ENCODE results near the gene SLC6A7.

Gene SLC6A7

DNA sequence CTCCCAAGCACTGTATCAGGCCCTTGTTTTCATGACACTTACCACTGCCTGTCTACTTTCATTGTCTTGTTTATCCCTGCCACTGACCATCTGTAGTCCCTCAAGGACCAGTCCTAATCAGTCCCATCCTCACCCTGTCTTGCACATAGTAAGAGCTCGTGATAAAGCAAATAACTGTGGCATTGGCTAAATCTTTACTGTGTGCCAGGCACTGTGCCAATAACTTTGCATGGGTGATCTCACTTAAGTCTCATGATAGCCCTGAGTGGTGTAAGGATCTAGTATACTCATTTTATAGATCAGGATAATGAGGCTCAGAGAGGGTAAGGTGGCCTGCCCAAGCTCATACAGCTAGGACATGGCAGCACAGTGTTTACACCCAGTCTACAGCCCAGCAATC, 17.7 kb upstream of the SLC6A7 start:
- DNase-seq (ENCODE audit: insufficient read length, low spot score) (no peak), FAIRE-seq (no peak)

- no peak for FAIRE-seq
- no peak for DNase-seq (ENCODE audit: insufficient read length, low spot score)
Observed at GRCh38 chr5:150172556-150172955, 17.3 kb upstream of the SLC6A7 start.

- DNase-seq (ENCODE audit: insufficient read length, low spot score) (no peak), FAIRE-seq (no peak)
Observed at GRCh38 chr5:150173161-150173560, 16.7 kb upstream of the SLC6A7 start.

DNA sequence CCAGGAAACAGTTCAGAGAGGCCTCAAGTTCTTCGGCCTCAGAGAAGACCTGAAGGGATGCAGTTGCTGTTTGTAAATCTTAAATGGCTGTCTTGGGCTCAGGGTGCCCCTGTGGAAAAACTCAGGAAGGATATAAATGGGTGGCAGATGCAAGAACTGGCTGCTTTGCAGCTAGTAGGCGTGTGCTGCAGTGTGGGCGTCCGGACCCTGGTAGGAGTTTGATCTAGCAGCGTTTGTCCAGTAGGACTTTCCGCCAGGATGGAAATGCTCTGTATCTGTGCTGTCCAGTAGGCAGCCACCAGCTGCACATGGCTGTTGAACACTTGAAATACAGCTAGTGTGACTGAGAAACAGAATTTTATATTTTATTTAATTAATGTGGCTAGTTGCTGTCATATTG, 15.6 kb upstream of the SLC6A7 start:
- FAIRE-seq (no peak), DNase-seq (ENCODE audit: insufficient read length, low spot score) (no peak)

DNA sequence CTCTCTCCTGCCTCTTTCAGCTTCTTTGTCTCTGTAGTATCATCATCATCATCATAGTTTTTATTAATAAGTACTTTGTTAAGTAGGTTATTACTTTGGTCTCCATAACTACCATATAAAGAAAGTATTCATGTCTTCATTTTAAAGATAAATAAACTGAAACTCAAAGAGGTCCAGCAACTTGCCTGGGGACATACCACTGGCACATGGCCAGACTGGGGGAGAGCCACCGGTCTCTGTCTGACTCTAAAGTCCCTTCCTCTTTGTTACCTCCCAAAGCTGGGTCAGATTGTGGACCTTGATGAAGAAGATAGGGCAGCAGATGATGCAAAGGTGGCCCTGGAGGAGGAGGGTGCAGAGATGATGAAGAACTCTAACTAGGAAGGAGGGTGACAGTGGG, 14.8 kb upstream of the SLC6A7 start:
- FAIRE-seq = no peak

GRCh38 chr5:150175536-150175935, 14.3 kb upstream of the SLC6A7 start:
- FAIRE-seq = no peak
- no peak for DNase-seq (ENCODE audit: insufficient read length, low spot score)

More for the DNA sequence above, 14.8 kb upstream of the SLC6A7 start:
- DNase-seq (ENCODE audit: insufficient read length, low spot score) = no peak

GRCh38 chr5:150176745-150177477, 13.0 kb upstream of the SLC6A7 start:
- DNase-seq (ENCODE audit: insufficient read length, low spot score) (no peak), FAIRE-seq (no peak)

GRCh38 chr5:150177721-150178120, 12.1 kb upstream of the SLC6A7 start:
- FAIRE-seq (no peak), DNase-seq (ENCODE audit: insufficient read length, low spot score) (no peak)

- FAIRE-seq = no peak
- no peak for DNase-seq (ENCODE audit: insufficient read length, low spot score)
Observed at GRCh38 chr5:150178262-150178661, 11.6 kb upstream of the SLC6A7 start.

DNA sequence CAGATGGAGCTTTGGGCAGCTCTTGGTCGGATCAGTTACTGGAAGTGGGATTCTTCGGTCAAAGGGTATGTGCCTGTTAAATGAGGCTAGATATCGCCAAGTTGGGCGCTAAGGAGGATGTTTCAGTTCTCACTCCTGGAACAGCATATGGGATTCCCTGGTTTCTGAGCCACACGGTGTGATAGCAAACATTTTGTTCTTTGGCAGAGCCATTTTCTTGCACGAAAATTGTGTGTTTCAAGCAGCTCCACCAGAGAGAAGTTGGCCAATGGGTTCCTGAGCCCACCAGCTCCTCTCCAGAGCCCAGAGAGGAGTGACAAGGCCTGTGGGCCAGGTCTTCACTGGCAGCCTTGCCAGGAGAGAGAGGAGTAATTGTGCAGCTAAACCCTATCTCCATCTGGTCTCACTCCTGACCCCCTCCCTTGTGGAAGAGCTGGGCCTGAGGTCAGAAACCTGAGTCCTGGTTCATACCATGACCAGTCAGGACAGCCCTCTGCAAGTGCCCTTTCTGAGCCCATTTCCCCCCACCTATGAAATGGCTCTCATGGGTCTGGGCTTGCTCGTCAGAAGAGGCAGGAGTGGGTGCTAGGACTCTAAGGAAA, 10.7 kb upstream of the SLC6A7 start:
- no peak for FAIRE-seq
- DNase-seq (ENCODE audit: insufficient read length, low spot score) = no peak

DNA sequence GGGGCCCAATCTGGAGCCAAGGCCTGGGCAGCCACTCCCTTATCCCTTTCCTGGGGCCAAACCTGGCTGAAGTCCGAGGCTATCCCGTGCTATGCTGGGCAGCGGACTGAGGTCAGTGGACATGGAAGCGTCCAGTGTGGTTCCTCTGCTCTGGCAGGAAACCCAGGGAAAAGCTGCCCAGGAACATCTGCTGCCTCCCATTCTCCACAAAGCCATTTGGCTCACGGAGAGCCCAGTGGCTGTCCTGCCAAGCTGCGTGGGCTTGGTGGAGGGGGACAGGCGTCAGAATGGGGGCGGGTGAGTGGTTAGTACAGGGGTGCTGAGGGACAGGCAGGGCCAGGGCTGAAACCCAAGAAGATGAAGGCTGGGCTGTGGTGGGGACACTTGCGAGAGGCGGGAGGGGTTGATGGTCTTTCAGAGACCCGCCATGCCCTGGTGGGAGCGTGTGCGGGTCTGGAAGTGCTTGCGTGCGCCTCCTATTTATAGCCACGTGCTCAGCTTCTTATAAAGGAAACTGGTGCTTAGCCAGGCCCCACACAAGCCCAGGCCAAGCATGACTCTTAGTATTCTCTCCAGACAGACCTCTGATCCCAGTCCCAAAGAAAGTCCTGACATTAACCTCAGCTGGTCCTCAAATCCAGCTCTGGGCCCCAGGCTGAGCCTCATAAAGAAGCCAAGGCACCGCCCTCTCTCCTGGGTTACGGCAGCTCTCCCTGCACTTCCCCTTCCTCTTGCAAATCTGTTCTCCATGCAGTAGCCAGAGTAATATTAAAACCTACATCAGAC, 9.4 kb upstream of the SLC6A7 start:
- DNase-seq (ENCODE audit: insufficient read length, low spot score) (no peak), FAIRE-seq (no peak)

GRCh38 chr5:150181027-150181426, 8.8 kb upstream of the SLC6A7 start:
- no peak for DNase-seq (ENCODE audit: insufficient read length, low spot score)
- no peak for FAIRE-seq

GRCh38 chr5:150181766-150182545, 7.9 kb upstream of the SLC6A7 start:
- DNase-seq (ENCODE audit: insufficient read length, low spot score) = no peak
- FAIRE-seq = no peak

DNA sequence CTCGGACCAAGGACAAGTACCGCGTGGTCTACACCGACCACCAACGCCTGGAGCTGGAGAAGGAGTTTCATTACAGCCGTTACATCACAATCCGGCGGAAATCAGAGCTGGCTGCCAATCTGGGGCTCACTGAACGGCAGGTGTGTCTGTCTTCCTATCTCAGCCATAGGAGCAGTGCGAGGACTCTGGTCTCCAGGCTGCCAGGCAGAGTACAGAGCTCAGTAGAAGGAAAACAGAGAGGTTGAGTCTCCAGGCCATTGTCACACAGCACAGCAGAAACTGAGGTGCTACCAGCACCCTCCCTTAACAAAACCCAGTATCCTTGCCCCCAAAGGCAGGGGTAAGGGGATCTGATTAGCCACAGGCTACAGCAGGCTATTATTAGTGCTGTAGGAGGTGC, 7.1 kb upstream of the SLC6A7 start:
- FAIRE-seq = no peak
- no peak for DNase-seq (ENCODE audit: insufficient read length, low spot score)

GRCh38 chr5:150183436-150183835, 6.4 kb upstream of the SLC6A7 start:
- FAIRE-seq (no peak), DNase-seq (ENCODE audit: insufficient read length, low spot score) (no peak)

GRCh38 chr5:150184006-150184405, 5.9 kb upstream of the SLC6A7 start:
- DNase-seq (ENCODE audit: insufficient read length, low spot score) (no peak), FAIRE-seq (no peak)

- no peak for DNase-seq (ENCODE audit: insufficient read length, low spot score)
- no peak for FAIRE-seq
Observed at GRCh38 chr5:150184990-150185912, 4.6 kb upstream of the SLC6A7 start.

GRCh38 chr5:150186137-150186536, 3.7 kb upstream of the SLC6A7 start:
- no peak for FAIRE-seq
- no peak for DNase-seq (ENCODE audit: insufficient read length, low spot score)

DNA sequence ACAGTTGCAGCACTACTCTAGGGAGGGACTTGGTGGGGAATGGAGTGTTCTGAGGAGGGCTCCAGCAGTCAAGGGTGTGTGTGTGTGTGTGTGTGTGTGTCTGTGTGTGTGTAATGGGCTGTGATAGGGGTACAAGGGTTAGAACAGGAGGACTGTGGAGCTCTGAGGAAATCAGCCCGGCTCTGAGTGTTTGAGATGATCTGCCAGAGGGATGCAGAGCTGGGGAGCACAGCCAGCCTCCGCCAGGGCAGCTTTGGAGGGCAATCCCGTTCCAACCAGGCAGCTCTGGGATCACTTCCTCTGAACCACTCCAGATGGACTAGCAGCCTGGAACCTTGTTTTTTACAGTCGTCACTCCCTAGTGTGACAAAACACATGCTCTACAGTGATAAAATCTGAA, 3.0 kb upstream of the SLC6A7 start:
- FAIRE-seq = no peak
- no peak for DNase-seq (ENCODE audit: insufficient read length, low spot score)

All from GM19239 (cell line).